ENCODE results near the gene CYP4F11. TPM values are rescaled to one million over a fixed set of nuclear protein-coding genes. Genes with fewer than 3 reads are reported as not detected.
"Not testable (repeated sequence)": the region's sequence is repeated elsewhere in the genome, so short reads cannot be mapped to it uniquely, and the experiment has no call there.

CYP4F11 gene
- total RNA-seq, 1 donor from 2014 or later: not detected

GRCh38 chr19:15935167-15935702 lies 906 bp upstream of the CYP4F11 start:
- Mint-ChIP-seq H3K36me3 (ENCODE audit: low read depth) (no peaks in the 10 kb centered on the region), H3K4me3 (ENCODE audit: unreplicated experiment) (no peak overlapping the region), H3K27me3 (ENCODE audit: low read depth) (no peaks in the 10 kb centered on the region), H3K27ac (ENCODE audit: unreplicated experiment) (no peak overlapping the region), H3K4me1 (ENCODE audit: low read depth) (no peaks in the 10 kb centered on the region), H3K9me3 (ENCODE audit: low read depth) (peaks cover 15% of the 10 kb centered on the region)
- DNase-seq (ENCODE audit: low spot score): no peak
- TF ChIP-seq CTCF (IDR thresholded peaks at IDR 0.05): no peak

GRCh38 chr19:15933761-15934331 lies 483 bp downstream of the CYP4F11 start:
- H3K9me3 Mint-ChIP-seq (ENCODE audit: low read depth): peaks cover 25% of the 10 kb centered on the region
- H3K36me3 Mint-ChIP-seq (ENCODE audit: low read depth); H3K4me3 Mint-ChIP-seq (ENCODE audit: unreplicated experiment); H3K27me3 Mint-ChIP-seq (ENCODE audit: low read depth); H3K4me1 Mint-ChIP-seq (ENCODE audit: low read depth); DNase-seq (ENCODE audit: low spot score); H3K27ac Mint-ChIP-seq (ENCODE audit: unreplicated experiment): not testable (repeated sequence)

- no peak for DNase-seq (ENCODE audit: low spot score)
- peaks cover 2% of the 10 kb centered on the region for H3K27me3 Mint-ChIP-seq (ENCODE audit: low read depth)
- H3K36me3 Mint-ChIP-seq (ENCODE audit: low read depth): no peaks in the 10 kb centered on the region
- no peak for TF ChIP-seq CTCF (IDR thresholded peaks at IDR 0.05)
- H3K4me3 Mint-ChIP-seq (ENCODE audit: unreplicated experiment): no peak overlapping the region
- H3K27ac Mint-ChIP-seq (ENCODE audit: unreplicated experiment): no peak overlapping the region
- H3K4me1 Mint-ChIP-seq (ENCODE audit: low read depth): no peaks in the 10 kb centered on the region
- peaks cover 19% of the 10 kb centered on the region for H3K9me3 Mint-ChIP-seq (ENCODE audit: low read depth)
Observed at GRCh38 chr19:15928321-15928720, 6.0 kb downstream of the CYP4F11 start.

GRCh38 chr19:15926484-15926883 lies 7.8 kb downstream of the CYP4F11 start:
- peaks cover 19% of the 10 kb centered on the region for H3K9me3 Mint-ChIP-seq (ENCODE audit: low read depth)
- H3K27me3 Mint-ChIP-seq (ENCODE audit: low read depth): peaks cover 2% of the 10 kb centered on the region
- no peak for TF ChIP-seq CTCF (IDR thresholded peaks at IDR 0.05)
- H3K4me1 Mint-ChIP-seq (ENCODE audit: low read depth): no peaks in the 10 kb centered on the region
- no peak overlapping the region for H3K27ac Mint-ChIP-seq (ENCODE audit: unreplicated experiment)
- no peaks in the 10 kb centered on the region for H3K36me3 Mint-ChIP-seq (ENCODE audit: low read depth)
- H3K4me3 Mint-ChIP-seq (ENCODE audit: unreplicated experiment): no peak overlapping the region
- no peak for DNase-seq (ENCODE audit: low spot score)

GRCh38 chr19:15923702-15924101 lies 10.6 kb downstream of the CYP4F11 start:
- Mint-ChIP-seq H3K4me3 (ENCODE audit: unreplicated experiment) (no peak overlapping the region), H3K36me3 (ENCODE audit: low read depth) (no peaks in the 10 kb centered on the region), H3K4me1 (ENCODE audit: low read depth) (no peaks in the 10 kb centered on the region), H3K9me3 (ENCODE audit: low read depth) (peaks cover 2% of the 10 kb centered on the region), H3K27ac (ENCODE audit: unreplicated experiment) (no peak overlapping the region), H3K27me3 (ENCODE audit: low read depth) (peaks cover 7% of the 10 kb centered on the region)
- DNase-seq (ENCODE audit: low spot score): no peak
- TF ChIP-seq CTCF (IDR thresholded peaks at IDR 0.05): no peak

GRCh38 chr19:15922021-15922420 lies 12.3 kb downstream of the CYP4F11 start:
- no peaks in the 10 kb centered on the region for H3K4me1 Mint-ChIP-seq (ENCODE audit: low read depth)
- peaks cover 7% of the 10 kb centered on the region for H3K27me3 Mint-ChIP-seq (ENCODE audit: low read depth)
- peaks cover 2% of the 10 kb centered on the region for H3K9me3 Mint-ChIP-seq (ENCODE audit: low read depth)
- H3K4me3 Mint-ChIP-seq (ENCODE audit: unreplicated experiment): no peak overlapping the region
- DNase-seq (ENCODE audit: low spot score): no peak
- TF ChIP-seq CTCF (IDR thresholded peaks at IDR 0.05): no peak
- H3K36me3 Mint-ChIP-seq (ENCODE audit: low read depth): no peaks in the 10 kb centered on the region
- no peak overlapping the region for H3K27ac Mint-ChIP-seq (ENCODE audit: unreplicated experiment)

All from chondrocyte (in vitro differentiated cells).